ENCODE data around the gene CACNA1S.

CACNA1S gene

GRCh38 chr1:201039418-201039817 is 72.8 kb downstream of the CACNA1S start:
- in situ Hi-C loops (cut with MboI; ENCODE audit: low sequenced_read_pairs), result no loop called here

DNA sequence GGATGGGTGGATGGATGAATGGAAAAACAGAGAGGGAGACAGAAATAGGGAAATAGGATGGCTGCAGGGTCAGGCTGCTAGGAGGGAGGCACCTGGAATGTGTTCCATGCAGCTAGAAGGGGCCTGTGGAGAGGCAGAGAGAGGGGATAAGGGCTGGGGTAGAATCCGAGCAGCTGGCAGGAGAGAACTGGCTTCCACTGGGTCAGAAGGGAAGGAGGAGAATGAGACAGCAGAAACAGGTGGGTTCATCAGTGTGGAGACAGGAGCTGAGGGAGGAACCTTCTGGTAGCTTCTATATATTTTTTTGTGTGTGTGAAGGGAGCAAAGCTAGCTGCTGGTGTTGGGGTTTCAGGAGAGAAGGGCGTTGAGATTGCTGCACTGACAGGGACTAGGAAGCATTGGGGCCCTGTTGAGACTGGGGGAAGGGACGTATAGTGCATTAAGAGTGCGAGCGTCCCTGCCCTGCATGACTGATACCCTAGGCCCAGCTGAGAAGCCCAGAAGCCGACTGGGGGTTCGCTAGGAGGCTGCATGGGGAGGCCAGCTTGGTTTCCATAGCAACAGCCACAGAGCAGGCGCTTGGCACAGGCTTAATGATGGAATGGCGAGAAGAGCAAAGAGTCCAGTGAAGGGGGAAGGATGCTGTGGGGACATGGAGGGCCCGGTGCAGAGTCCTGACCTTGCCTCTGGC is 73.9 kb downstream of the CACNA1S start:
- in situ Hi-C loops (cut with MboI; ENCODE audit: low sequenced_read_pairs), result no loop called here

GRCh38 chr1:201036188-201036842 is 75.9 kb downstream of the CACNA1S start:
- in situ Hi-C loops (cut with MboI; ENCODE audit: low sequenced_read_pairs), result no loop called here

DNA sequence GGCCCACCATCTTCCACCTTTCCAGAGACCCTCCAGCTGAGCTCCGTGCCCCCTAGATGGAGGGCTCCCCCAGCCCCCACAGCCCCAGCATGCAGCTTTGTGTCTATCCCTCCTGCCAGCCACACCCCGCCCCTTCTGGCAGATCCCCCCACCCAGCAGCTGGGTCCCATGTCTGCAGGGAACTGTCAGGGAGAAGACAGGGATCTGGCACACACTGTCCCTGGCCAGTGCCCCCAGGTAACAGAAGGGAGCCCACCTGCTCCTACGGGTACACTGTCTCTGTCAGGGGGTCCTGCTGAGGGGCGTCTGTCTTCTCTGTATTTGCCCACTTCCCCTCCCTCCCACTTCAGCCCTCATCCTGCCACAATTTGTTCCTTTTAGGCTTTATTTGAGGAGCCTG is 77.6 kb downstream of the CACNA1S start:
- in situ Hi-C loops (cut with MboI; ENCODE audit: low sequenced_read_pairs), result no loop called here

DNA sequence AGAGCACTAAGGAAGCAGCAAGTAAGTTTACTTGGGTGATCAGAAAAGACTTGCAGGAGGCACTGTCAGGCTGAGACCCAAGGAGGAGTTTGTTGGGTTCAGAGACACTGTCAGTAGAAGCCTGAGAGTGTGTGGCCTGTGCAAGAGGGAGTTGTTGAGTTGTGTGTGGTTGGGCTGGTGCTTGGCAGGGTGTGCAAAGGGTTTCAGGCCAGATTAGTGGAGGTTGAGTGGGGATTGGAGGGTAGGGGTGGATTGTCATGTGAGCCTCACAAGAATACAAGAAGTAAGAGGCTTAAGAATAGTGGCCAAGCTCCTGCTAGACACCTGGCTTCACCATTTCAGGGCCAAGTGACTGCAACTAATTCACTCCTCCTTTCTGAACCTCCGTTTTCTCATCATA is 79.8 kb downstream of the CACNA1S start:
- in situ Hi-C loops (cut with MboI; ENCODE audit: low sequenced_read_pairs), result no loop called here

- in situ Hi-C loops (cut with MboI; ENCODE audit: low sequenced_read_pairs), result no loop called here
Measured at GRCh38 chr1:201028461-201028889, 83.8 kb downstream of the CACNA1S start.

GRCh38 chr1:201026836-201027235 is 85.4 kb downstream of the CACNA1S start:
- in situ Hi-C loops (cut with MboI; ENCODE audit: low sequenced_read_pairs), result no loop called here

- in situ Hi-C loops (cut with MboI; ENCODE audit: low sequenced_read_pairs), result no loop called here
Measured at GRCh38 chr1:201026234-201026633, 86.0 kb downstream of the CACNA1S start.

- in situ Hi-C loops (cut with MboI; ENCODE audit: low sequenced_read_pairs), result no loop called here
Measured at GRCh38 chr1:201025571-201026002, 86.6 kb downstream of the CACNA1S start.

DNA sequence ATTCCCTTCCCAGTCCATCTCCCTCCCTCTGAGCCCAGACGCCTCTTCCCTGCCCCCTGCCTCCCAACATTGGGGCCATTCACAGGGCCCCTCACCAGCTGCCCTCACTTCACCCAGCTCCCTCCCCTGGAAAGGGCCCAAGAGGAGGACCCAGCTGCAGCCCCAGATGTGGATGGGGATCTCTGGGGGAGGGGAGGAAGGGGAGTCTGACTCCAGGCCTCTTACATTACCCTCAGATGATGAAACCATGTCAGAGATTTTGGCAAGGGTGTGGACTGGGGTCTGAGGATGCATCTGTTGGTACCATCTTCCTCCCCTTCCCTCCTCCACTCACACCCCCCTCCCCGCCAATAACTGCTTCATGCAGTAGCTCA is 87.6 kb downstream of the CACNA1S start:
- in situ Hi-C loops (cut with MboI; ENCODE audit: low sequenced_read_pairs), result no loop called here

- in situ Hi-C loops (cut with MboI; ENCODE audit: low sequenced_read_pairs), result no loop called here
Measured at GRCh38 chr1:201023920-201024624, 88.2 kb downstream of the CACNA1S start.

DNA sequence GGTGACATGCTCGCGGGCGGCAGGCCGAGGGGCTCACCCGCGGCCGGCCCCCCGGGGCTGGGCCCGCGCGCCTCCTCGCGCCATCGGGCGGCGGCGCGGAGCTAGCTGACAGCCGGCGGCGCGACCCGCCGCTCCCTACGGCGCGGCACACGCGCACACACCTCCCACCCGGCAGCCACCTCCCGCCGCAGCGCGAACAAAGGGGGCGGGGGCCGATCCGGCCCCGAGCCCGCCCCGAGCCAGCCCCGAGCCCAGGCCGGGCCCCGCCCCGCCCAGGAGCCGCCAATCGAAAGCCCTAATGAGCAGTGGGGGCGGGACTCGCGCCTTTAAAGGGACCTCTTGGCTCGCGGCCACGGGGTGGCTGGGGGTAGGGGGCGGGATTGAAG is 88.7 kb downstream of the CACNA1S start, which contains the start of gene KIF21B:
KIF21B (minus strand) TSS at position 198 of the 386 bp plus-strand sequence. CDS start 331 bp downstream, outside the sequence.
- in situ Hi-C loops (cut with MboI; ENCODE audit: low sequenced_read_pairs), result no loop called here

- in situ Hi-C loops (cut with MboI; ENCODE audit: low sequenced_read_pairs), result no loop called here
Measured at GRCh38 chr1:201022820-201023516, 89.3 kb downstream of the CACNA1S start.

DNA sequence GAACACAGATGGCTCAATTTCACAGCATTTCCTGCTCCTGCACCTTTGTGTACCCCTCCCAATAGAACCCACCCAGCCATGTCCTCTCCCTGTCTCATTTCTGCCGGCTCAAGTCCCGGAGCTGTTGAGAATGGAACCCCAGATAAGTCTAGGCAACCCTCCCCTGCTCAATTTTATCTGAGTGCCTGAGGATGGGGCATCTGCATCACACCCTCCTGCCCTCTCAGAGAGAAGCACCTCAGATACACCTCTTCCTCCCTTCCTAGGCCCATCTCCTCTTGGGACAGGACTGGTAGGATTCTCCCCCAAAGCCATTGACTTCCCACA is 89.8 kb downstream of the CACNA1S start:
- in situ Hi-C loops (cut with MboI; ENCODE audit: low sequenced_read_pairs), result no loop called here

GRCh38 chr1:201021630-201022492 is 90.4 kb downstream of the CACNA1S start:
- in situ Hi-C loops (cut with MboI; ENCODE audit: low sequenced_read_pairs), result no loop called here

DNA sequence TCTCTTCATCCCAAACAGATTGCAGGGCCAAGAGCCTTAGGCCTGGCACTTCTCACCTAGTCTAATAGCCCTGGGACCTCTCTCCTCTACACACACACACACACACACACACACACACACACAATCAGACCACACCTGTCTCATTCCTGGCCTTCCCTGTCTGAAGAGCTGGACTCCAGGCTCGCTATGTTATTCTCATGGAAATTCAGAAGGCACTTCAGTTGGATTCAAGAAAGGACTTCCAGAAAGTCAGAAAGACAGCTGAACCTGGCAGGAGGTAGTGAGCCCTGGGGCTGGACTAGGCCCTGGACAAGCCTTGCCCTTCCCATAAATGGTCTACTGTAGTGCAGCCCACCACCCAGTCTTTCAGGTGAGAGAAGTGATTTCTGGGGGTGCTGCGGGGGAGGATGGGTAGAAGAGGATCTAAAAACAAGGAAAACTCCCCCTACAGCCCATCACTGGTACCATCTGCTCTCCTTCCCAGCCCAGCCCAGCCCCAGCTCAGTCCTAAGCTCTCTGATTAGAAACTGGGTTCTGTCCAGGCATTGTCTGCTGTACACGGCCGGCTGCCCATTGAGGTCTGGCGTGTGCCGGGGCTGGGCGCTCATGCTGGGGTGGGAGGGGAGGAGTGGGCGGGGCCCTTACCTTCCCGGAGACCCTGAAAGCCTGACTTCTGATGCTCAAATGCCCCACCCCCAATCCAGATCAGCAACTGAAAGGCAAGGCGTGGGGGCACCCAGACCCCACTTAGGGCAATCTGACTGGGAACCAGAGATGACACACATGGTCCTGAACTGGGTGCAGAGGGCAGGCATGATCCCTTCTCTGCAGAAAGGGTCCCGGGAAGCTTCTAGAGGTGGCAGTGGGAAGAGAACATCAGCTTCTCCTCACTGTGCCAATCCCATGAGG is 91.3 kb downstream of the CACNA1S start:
- in situ Hi-C loops (cut with MboI; ENCODE audit: low sequenced_read_pairs), result no loop called here

DNA sequence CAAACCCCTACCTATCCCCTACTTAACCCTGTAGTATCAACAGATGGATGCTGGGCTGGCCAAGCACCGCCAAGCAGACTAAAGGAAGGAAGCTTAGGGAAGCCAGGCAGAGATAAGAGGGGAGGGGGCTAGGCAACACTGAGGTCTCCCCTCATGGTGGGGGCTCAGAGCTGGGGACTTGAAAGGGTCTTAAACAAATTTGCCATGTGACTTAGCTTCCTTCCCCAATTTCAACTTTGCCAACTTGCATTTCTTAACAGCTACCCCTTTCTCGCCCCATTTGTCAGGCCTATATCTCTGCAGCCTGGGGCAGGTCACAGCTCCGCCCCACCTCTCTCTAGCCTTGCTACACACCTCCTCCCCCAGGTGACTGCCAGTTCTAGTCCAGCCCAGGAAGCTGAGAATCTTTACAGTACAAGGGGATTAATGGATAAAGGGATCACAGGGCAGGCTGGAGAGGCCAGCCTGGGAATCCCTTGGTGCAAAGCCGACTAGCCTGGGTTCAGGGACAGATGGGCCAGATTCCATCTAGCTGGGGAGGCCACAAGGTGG is 92.1 kb downstream of the CACNA1S start:
- in situ Hi-C loops (cut with MboI; ENCODE audit: low sequenced_read_pairs), result no loop called here

DNA sequence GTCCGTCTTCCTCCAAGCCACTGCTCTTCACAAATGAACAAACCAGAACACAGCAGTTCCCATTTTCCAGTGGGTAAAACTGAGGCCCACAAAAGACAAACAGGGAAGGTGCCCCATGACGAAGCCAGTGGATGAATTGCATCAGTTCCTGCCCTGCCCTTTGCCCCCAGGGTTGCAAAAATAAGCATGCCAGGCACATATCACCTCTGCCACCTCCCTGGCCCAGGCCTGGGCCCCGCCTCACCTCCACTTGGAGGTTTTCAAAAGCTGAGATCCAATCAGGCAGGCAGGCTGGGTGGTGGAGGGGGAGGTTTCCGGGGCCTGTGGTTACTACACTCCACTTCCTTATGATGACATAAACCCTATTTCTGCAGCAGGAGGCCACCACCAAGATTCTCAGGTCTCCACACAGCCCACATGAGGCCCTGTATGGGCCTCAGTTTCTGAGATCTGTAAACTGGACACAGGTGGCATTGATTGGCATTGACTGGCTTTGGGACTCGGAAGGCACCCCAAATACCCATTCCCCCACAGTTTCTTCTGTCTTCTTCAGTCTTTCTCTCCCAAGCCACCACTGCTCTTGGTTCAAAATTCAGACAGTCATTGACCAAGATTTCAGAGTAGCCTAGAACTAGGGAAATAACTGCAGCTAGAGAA is 92.8 kb downstream of the CACNA1S start:
- in situ Hi-C loops (cut with MboI; ENCODE audit: low sequenced_read_pairs), result no loop called here

- in situ Hi-C loops (cut with MboI; ENCODE audit: low sequenced_read_pairs), result no loop called here
Measured at GRCh38 chr1:201017828-201018163, 94.4 kb downstream of the CACNA1S start.
